RWPE1 (cell line): ENCODE data around the gene OVCH2.
A peak's percentile ranks its signal among the peaks of the same experiment; 100 is the strongest.

Experiments
- CTCF ChIA-PET: fragments of 350-600 bp; sonication (Branson Sonifier 250); formaldehyde crosslinking; extraction: SDS; loops from one replicate; lab custom pipeline; 2021; lab: Yijun Ruan, JAX
- POLR2A ChIA-PET: fragments of 400-600 bp; formaldehyde crosslinking; extraction: SDS; loops from one replicate; lab custom pipeline; 2020; ENCODE audit warnings: antibody characterized with exemption; ENCODE audit not compliant: low non-redundant PET; lab: Yijun Ruan, JAX
- DNase-seq: peaks from one replicate; pipeline ENCODE4 v3.0.0; 2012; ENCODE audit warnings: low spot score
- H3K27ac ChIP-seq: fragments of 450-650 bp; 2 replicates; pipeline ENCODE4 v1.5.1; 2017
- CTCF ChIP-seq: fragments of 450-650 bp; conservative IDR thresholded peaks from 2 replicates; pipeline ENCODE4 v1.5.1; 2017; ENCODE audit warnings: low read depth, mild to moderate bottlenecking

OVCH2 gene

GRCh38 chr11:7692426-7692825 lies 13.9 kb downstream of the OVCH2 start:
- ChIA-PET CTCF (no interaction called here), POLR2A (no interaction called here)
- no peak for TF ChIP-seq CTCF
- no peak for DNase-seq
- H3K27ac ChIP-seq = no peak overlapping the region

- DNase-seq = no peak
- CTCF ChIA-PET = interaction anchor here (0.6 to 1.1 kb wide), 2 partner anchors 120 to 249 kb away, joined by 3 read pairs; no protein-coding TSS in a partner anchor
- no peak overlapping the region for H3K27ac ChIP-seq
- POLR2A ChIA-PET = no interaction called here
- TF ChIP-seq CTCF = no peak
These were observed 14.4 kb downstream of the OVCH2 start for GRCh38 chr11:7691759-7692350.

GRCh38 chr11:7690648-7691047 lies 15.6 kb downstream of the OVCH2 start:
- DNase-seq = no peak
- CTCF ChIA-PET = interaction anchor here (0.6 to 1.9 kb wide), 4 partner anchors 54 to 490 kb away, joined by 3 to 6 read pairs (median 3); no protein-coding TSS in a partner anchor
- POLR2A ChIA-PET = interaction anchor here (0.6 kb wide), 2 partner anchors 9 to 1362 kb away, joined by 3 to 10 read pairs; no protein-coding TSS in a partner anchor
- H3K27ac ChIP-seq = no peak overlapping the region
- TF ChIP-seq CTCF = no peak

- no peak for TF ChIP-seq CTCF
- ChIA-PET POLR2A (no interaction called here), CTCF (interaction anchor here (0.7 kb wide), 1 partner anchor 772 kb away, joined by 3 read pairs; no protein-coding TSS in a partner anchor)
- no peak for DNase-seq
- no peak overlapping the region for H3K27ac ChIP-seq
These were observed 17.0 kb downstream of the OVCH2 start for GRCh38 chr11:7689239-7689638.

- POLR2A ChIA-PET = no interaction called here
- peak; percentile 37 for DNase-seq
- CTCF ChIA-PET = interaction anchor here (0.7 to 1.1 kb wide), 2 partner anchors 590 to 771 kb away, joined by 3 read pairs; no protein-coding TSS in a partner anchor
- TF ChIP-seq CTCF = peak; percentile 76
- no peak overlapping the region for H3K27ac ChIP-seq
These were observed 17.9 kb downstream of the OVCH2 start for GRCh38 chr11:7688238-7688826.

GRCh38 chr11:7687386-7687785 lies 18.9 kb downstream of the OVCH2 start:
- POLR2A ChIA-PET = no interaction called here
- TF ChIP-seq CTCF = no peak

More at GRCh38 chr11:7687386-7687785, 18.9 kb downstream of the OVCH2 start:
- H3K27ac ChIP-seq = no peak overlapping the region
- CTCF ChIA-PET = interaction anchor here (1.1 to 1.2 kb wide), 2 partner anchors 16 to 589 kb away, joined by 3 to 4 read pairs; no protein-coding TSS in a partner anchor
- DNase-seq = no peak
